Bronchial epithelial cell (primary cell): Measurements from ENCODE around the gene SEMA6C. TPM values are rescaled to one million over a fixed set of nuclear protein-coding genes. Genes with fewer than 3 reads are reported as not detected.

Source experiments
- DNase-seq: peaks from one replicate; pipeline ENCODE4 v3.0.0-alpha.2; 2010; ENCODE audit warnings: low read depth
- FAIRE-seq: peaks from 2 replicates; lab custom pipeline; 2011; peaks lifted over from hg19 to GRCh38; lab: Jason Lieb, UNC
- H3K27me3 ChIP-seq: 2 replicates; pipeline ENCODE4 v1.5.1; 2011; ENCODE audit warnings: low read length; ENCODE audit not compliant: control insufficient read depth, insufficient read depth
- H3K36me3 ChIP-seq: 2 replicates; pipeline ENCODE4 v1.5.1; 2011; ENCODE audit warnings: low read length; ENCODE audit not compliant: control insufficient read depth, insufficient read depth
- H3K4me3 ChIP-seq: 2 replicates; pipeline ENCODE4 v1.5.1; 2011; ENCODE audit warnings: mild to moderate bottlenecking, low read depth, low read length, control low read depth
- CTCF ChIP-seq: IDR thresholded peaks from 2 replicates; pipeline ENCODE4 v1.5.1; 2011; ENCODE audit warnings: mild to moderate bottlenecking, moderate library complexity, low read length, control low read depth, inconsistent platforms; ENCODE audit not compliant: insufficient read depth, severe bottlenecking
- total RNA-seq: library from RNA; depleted of rRNA; stranded (reverse); fragments of >200 nt; gene quantifications from 2 replicates; pipeline ENCODE4 v1.2.1, GENCODE V29; 2014

Gene SEMA6C
- total RNA-seq, 1 donor from 2014 or later, result 0.53 TPM

- FAIRE-seq, result no peak
- TF ChIP-seq CTCF, result no peak
- no peaks in the 10 kb centered on the region for H3K27me3 ChIP-seq
- H3K4me3 ChIP-seq, result peak overlapping the region; percentile 66
- DNase-seq, result peak; percentile 16
- peaks cover 11% of the 10 kb centered on the region for H3K36me3 ChIP-seq
Observed at GRCh38 chr1:151165281-151165737, 18.9 kb upstream of the SEMA6C start.

GRCh38 chr1:151164732-151165280, 18.4 kb upstream of the SEMA6C start:
- peaks cover 12% of the 10 kb centered on the region for H3K36me3 ChIP-seq
- FAIRE-seq, result no peak

DNA sequence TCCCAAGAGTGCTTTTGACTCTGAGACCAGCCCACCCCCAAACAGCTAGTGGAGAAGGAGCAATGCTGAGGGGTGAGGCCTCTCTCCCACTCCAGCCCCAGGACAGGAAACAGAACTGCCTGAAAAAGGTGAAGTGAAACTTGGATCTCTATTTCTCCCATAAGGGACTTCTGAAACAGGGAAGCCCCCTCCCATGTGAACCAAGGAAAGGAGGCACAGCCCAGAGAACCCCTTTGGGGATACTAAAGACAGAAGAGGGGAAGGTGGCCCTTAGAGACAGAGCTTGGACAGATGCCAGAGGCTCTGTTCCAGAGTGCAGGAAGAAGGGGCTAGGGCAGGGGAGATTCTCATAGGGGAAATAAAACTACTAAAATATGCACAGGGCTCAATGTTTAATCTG, 12.9 kb upstream of the SEMA6C start:
- Histone ChIP-seq H3K4me3 (no peak overlapping the region), H3K36me3 (peaks cover 10% of the 10 kb centered on the region), H3K27me3 (no peaks in the 10 kb centered on the region)
- FAIRE-seq (no peak), DNase-seq (no peak)
- TF ChIP-seq CTCF, result no peak

More at GRCh38 chr1:151164732-151165280, 18.4 kb upstream of the SEMA6C start:
- Histone ChIP-seq H3K27me3 (no peaks in the 10 kb centered on the region), H3K4me3 (peak overlapping the region; percentile 66)
- TF ChIP-seq CTCF, result no peak
- no peak for DNase-seq

- Histone ChIP-seq H3K36me3 (peaks cover 10% of the 10 kb centered on the region), H3K4me3 (no peak overlapping the region), H3K27me3 (no peaks in the 10 kb centered on the region)
- DNase-seq (no peak), FAIRE-seq (no peak)
- TF ChIP-seq CTCF, result no peak
Observed at GRCh38 chr1:151158751-151159251, 12.4 kb upstream of the SEMA6C start.

- Histone ChIP-seq H3K27me3 (no peaks in the 10 kb centered on the region), H3K4me3 (no peak overlapping the region), H3K36me3 (peaks cover 10% of the 10 kb centered on the region)
- TF ChIP-seq CTCF, result no peak
- no peak for FAIRE-seq
- no peak for DNase-seq
Observed at GRCh38 chr1:151158326-151158725, 11.9 kb upstream of the SEMA6C start.
